ENCODE measurements around the gene NKIRAS1.

DNA sequence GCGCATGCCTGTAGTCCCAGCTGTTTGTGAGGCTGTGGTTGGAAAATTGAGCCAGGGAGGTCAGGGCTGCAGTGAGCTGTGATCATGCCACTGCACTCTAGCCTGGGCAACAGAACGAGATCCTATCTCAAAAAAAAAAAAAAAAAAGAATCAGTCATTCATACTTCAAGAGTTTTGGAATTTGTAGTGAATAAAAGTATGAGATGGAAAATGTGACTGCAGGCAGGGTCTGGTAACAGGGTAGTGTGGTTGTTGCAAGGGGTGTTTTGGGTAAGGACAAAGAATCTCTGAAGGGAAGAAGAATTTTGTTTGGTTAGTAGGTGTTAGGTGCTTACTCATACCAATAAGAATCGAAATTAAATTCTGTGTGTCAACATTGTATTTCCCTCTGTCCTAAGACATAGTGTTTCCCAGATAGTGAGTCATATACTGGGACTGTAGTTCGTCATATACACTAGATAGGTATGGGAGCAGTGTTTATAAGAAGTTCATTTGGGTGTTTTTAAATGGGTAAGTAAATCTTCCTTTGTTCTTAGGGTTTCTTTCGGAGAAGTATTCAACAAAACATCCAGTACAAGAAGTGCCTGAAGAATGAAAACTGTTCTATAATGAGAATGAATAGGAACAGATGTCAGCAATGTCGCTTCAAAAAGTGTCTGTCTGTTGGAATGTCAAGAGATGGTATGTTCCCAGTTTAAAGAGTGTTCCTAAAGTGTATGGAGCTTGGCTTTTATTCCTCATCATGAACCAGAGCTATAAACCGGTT is 42.5 kb upstream of the NKIRAS1 start:
- TF ChIP-seq CTCF (conservative IDR thresholded peaks at IDR 0.05; ENCODE audit: low read length), result no peak
- TF ChIP-seq EZH2phosphoT487 (IDR thresholded peaks at IDR 0.05; ENCODE audit: borderline replicate concordance, low read depth, low read length), result no peak

Data from OCI-LY7 (cell line).